ENCODE results near the gene MN1. TPM values are rescaled to one million over a fixed set of nuclear protein-coding genes. Genes with fewer than 3 reads are reported as not detected.

The MN1 gene
- total RNA-seq, 4 donors from 2014 or later, result 0.53 to 2.8 (median 1.5) TPM

DNA sequence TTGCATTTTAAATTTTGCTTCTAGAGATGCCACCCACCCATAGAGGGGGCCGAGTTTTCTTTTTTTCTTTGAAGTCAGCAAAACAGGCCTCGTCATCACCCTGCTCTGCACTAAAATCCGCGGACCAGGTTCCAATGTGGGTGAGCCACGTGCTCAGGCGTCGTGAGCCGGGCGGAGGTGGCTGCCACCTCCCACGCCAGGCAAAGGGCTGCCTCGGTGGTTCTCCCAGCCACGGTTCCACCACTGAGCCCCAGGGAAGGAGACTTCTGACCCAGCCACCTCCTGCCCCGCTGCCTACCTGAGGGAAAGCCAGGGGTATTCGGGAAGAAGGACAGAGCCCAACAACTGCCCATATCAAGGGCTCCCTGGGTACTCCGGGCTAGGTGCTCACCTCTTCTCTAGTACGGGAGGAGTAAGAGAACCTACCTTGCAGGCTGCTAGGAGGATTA is 45.3 kb downstream of the MN1 start:
- no peaks in the 10 kb centered on the region for H3K36me3 ChIP-seq
- no peak overlapping the region for H3K4me3 ChIP-seq
- no peak for TF ChIP-seq POLR2A (IDR thresholded peaks at IDR 0.05)
- TF ChIP-seq, protein P1, sequence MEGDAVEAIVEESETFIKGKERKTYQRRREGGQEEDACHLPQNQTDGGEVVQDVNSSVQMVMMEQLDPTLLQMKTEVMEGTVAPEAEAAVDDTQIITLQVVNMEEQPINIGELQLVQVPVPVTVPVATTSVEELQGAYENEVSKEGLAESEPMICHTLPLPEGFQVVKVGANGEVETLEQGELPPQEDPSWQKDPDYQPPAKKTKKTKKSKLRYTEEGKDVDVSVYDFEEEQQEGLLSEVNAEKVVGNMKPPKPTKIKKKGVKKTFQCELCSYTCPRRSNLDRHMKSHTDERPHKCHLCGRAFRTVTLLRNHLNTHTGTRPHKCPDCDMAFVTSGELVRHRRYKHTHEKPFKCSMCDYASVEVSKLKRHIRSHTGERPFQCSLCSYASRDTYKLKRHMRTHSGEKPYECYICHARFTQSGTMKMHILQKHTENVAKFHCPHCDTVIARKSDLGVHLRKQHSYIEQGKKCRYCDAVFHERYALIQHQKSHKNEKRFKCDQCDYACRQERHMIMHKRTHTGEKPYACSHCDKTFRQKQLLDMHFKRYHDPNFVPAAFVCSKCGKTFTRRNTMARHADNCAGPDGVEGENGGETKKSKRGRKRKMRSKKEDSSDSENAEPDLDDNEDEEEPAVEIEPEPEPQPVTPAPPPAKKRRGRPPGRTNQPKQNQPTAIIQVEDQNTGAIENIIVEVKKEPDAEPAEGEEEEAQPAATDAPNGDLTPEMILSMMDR (IDR thresholded peaks at IDR 0.05), result no peak
- no peaks in the 10 kb centered on the region for H3K27me3 ChIP-seq
- no peaks in the 10 kb centered on the region for H3K4me1 ChIP-seq
- no peak for DNase-seq
- no peaks in the 10 kb centered on the region for H3K9me3 ChIP-seq
- no peak overlapping the region for H3K27ac ChIP-seq

DNA sequence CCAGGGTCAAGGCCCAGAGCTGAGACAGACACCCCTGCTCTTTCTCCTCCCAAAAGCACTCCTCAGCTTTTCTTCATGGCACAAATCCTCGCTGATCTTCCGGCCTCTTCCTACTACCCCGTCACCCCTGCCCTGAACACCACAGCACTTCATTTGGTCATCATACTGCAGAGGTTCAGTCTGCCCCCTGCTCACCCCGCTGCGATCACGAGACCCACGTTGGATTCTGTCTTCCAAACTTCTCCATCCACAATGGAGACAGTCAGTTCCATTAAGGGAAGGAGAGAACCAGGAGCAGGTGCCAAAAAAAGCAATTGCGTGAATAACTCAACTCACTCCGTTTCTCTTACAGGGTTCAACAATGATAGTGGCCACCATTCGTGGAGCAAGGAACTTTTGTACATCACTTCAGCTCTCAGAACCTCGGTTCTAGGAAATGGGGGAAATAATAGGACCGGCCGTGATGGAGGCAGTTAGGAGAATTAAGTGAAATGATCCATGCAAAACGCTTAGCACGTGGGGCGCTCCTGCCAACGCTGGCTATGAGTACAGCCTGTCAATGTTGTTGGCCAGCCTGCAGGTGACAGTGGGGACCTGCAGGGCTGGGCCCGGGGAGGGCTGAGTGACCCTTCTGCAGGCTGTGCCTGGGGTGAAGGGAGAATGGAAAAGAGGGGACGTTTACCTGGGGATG is 45.9 kb downstream of the MN1 start:
- H3K27ac ChIP-seq, result no peak overlapping the region
- TF ChIP-seq POLR2A (IDR thresholded peaks at IDR 0.05), result no peak
- TF ChIP-seq, protein P1 (IDR thresholded peaks at IDR 0.05), result no peak
- no peaks in the 10 kb centered on the region for H3K27me3 ChIP-seq
- no peaks in the 10 kb centered on the region for H3K4me1 ChIP-seq
- no peaks in the 10 kb centered on the region for H3K9me3 ChIP-seq
- no peaks in the 10 kb centered on the region for H3K36me3 ChIP-seq
- H3K4me3 ChIP-seq, result no peak overlapping the region
- DNase-seq, result no peak

DNA sequence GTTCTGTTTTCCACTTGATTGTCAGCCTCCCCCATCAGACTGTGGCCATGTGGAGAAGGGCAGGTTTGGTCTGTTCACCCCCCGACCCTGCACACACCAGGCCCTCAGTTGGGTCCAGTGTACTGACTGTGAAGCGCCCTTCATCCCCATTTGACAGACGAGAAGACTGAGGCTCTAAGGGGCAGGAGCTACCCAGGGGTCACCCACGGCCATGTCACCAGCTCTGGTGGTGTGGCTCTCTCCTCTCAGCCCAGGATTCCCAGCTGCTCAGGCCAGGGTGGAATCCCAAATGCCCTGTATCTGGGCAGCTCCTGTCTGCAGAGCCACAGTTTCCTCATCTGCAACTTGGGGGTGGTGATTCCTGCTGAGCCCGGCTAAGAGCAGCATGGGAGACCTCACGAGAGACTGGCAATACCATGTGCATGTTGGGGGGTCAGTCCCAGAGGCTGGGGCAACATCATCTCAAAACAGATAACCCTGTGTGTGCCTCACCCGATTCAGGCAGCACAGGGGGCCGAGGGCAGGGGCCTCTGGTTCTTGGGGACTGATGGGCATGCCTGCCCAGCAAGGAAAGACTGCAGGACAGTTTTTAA is 46.6 kb downstream of the MN1 start:
- Histone ChIP-seq H3K4me1 (no peaks in the 10 kb centered on the region), H3K27me3 (no peaks in the 10 kb centered on the region), H3K27ac (no peak overlapping the region), H3K4me3 (no peak overlapping the region), H3K36me3 (no peaks in the 10 kb centered on the region), H3K9me3 (no peaks in the 10 kb centered on the region)
- DNase-seq, result no peak
- TF ChIP-seq, protein P1 (IDR thresholded peaks at IDR 0.05), result no peak
- no peak for TF ChIP-seq POLR2A (IDR thresholded peaks at IDR 0.05)

DNA sequence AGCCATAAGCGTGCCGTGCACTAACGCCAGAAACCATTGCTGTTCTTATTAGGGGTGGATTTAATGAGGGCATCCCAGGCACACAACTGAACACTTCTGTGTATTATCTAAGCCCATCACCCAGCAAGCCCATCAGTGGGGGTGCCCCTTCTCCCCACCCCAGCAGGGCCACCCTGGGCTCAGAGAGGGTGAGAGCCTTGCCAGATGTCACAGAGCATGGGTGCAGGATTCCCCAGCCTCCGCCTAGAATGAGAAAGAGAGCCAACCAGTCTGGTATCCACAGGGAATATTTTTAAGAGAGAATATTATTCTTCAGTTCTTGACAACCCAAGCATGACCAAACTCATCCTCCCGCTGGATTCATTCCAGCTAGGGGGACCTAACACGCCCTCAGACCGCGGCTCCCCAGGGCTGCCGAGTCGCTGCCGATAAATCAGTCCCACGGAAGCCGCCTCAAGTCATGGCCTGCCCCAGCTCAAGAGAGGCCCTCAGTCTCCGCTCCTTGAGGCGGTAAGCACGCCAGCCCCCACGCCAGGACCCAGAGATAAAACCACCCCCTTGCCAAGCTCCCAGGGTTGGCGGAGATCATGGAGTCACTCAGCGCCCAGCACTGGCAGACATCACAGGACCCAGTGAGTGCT is 47.2 kb downstream of the MN1 start:
- peaks cover 0 to 4% (median 0%) of the 10 kb centered on the region in 4 donors for H3K4me1 ChIP-seq
- DNase-seq, result no peak
- H3K27ac ChIP-seq, result no peak overlapping the region

DNA sequence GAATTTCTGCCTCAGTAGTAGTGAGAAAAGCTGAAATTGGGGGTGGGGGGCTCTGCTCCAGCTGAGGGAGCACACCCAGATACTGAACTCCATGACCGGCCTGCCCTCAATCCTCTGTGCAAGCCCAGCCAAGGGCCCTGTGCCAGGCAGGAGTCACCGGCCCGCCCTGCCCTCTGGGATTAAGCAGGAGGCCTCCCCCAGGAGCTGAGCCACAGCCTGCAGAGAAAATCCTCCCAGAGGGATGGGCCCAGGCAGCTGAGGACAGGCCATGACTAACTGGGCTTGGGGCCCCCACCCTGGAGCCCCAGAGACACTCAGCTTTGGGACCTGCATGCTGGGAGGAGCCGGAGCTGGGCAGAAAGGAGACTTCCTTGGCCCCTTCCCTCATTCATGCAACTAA is 48.8 kb downstream of the MN1 start:
- Histone ChIP-seq H3K27me3 (no peaks in the 10 kb centered on the region), H3K36me3 (no peaks in the 10 kb centered on the region), H3K4me1 (peaks cover 0 to 8% (median 0%) of the 10 kb centered on the region in 4 donors), H3K9me3 (no peaks in the 10 kb centered on the region), H3K4me3 (no peak overlapping the region), H3K27ac (no peak overlapping the region)
- no peak for TF ChIP-seq POLR2A (IDR thresholded peaks at IDR 0.05)
- TF ChIP-seq, protein P1 (IDR thresholded peaks at IDR 0.05), result no peak
- no peak for DNase-seq

More for the DNA sequence above, 47.2 kb downstream of the MN1 start:
- TF ChIP-seq, protein P1 (IDR thresholded peaks at IDR 0.05), result no peak
- TF ChIP-seq POLR2A (IDR thresholded peaks at IDR 0.05), result no peak
- H3K27me3 ChIP-seq, result no peaks in the 10 kb centered on the region
- H3K9me3 ChIP-seq, result no peaks in the 10 kb centered on the region
- H3K4me3 ChIP-seq, result no peak overlapping the region
- no peaks in the 10 kb centered on the region for H3K36me3 ChIP-seq
